22Rv1 (cell line): ENCODE data around the gene SEC14L5.

Source experiments
- CTCF ChIP-seq: fragments of 450-650 bp; IDR thresholded peaks from 2 replicates; pipeline ENCODE4 v1.5.1; 2017; ENCODE audit warnings: mild to moderate bottlenecking
- ZFX ChIP-seq: fragments of 450-650 bp; IDR thresholded peaks from 2 replicates; pipeline ENCODE4 v1.6.1; 2017; ENCODE audit warnings: antibody characterized with exemption, borderline replicate concordance

GRCh38 chr16:4989391-4990006 is 31.4 kb downstream of the SEC14L5 start:
- no peak for TF ChIP-seq CTCF
- no peak for TF ChIP-seq ZFX
